PC-3 (cell line): Measurements from ENCODE around the gene ARHGAP32. TPM values are rescaled to one million over a fixed set of nuclear protein-coding genes. Genes with fewer than 3 reads are reported as not detected.
"Not testable (repeated sequence)": the region's sequence is repeated elsewhere in the genome, so short reads cannot be mapped to it uniquely, and the experiment has no call there.

ENCODE experiments used
- ATAC-seq: fragments of 200-7000 bp; cut with Tn5 transposase; 2 replicates; pipeline ENCODE4 v1.9.1; 2020; ENCODE audit warnings: mild to moderate bottlenecking, moderate library complexity
- BruUV-seq: library from RNA; stranded (reverse); fragments of 400-500 nt; replicated peaks from 2 replicates; lab custom pipeline; 2021; lab: Mats Ljungman, UMichigan
- CTCF ChIA-PET: fragments of 300-600 bp; sonication (Branson Sonifier 250); formaldehyde crosslinking; loops from one replicate; lab custom pipeline; 2022; ENCODE audit warnings: antibody characterized with exemption; lab: Charles Lee
- POLR2A ChIA-PET: fragments of 300-600 bp; sonication (Branson Sonifier 250); formaldehyde crosslinking; loops from one replicate; lab custom pipeline; 2022; ENCODE audit warnings: antibody characterized with exemption; ENCODE audit not compliant: unreplicated experiment; lab: Charles Lee
- DNase-seq: peaks from one replicate; pipeline ENCODE4 v3.0.0-alpha.2; 2015
- H2AFZ ChIP-seq: fragments of 300-600 bp; sonication (generic); 2 replicates; pipeline ENCODE4 v1.6.0; 2016; ENCODE audit warnings: antibody characterized with exemption, low read length
- H3F3A ChIP-seq: fragments of 300-600 bp; sonication (generic); one replicate; pipeline ENCODE4 v1.6.0; 2017; ENCODE audit warnings: antibody characterized with exemption, low read length, control low read depth, mild to moderate bottlenecking; ENCODE audit not compliant: unreplicated experiment
- H3K27ac ChIP-seq: fragments of 300-600 bp; sonication (generic); 2 replicates; pipeline ENCODE4 v1.5.1; 2016; ENCODE audit warnings: mild to moderate bottlenecking, low read length
- H3K27me3 ChIP-seq: fragments of 300-600 bp; sonication (generic); 2 replicates; pipeline ENCODE4 v1.6.1; 2016; ENCODE audit warnings: low read length, mixed read lengths
- H3K36me3 ChIP-seq: fragments of 300-600 bp; sonication (generic); 2 replicates; pipeline ENCODE4 v1.6.1; 2016; ENCODE audit warnings: low read depth, mixed run types, low read length, mixed read lengths
- H3K4me1 ChIP-seq: fragments of 300-600 bp; sonication (generic); 2 replicates; pipeline ENCODE4 v1.5.1; 2016; ENCODE audit warnings: low read length; ENCODE audit not compliant: insufficient read depth
- H3K4me2 ChIP-seq: fragments of 300-600 bp; sonication (generic); 2 replicates; pipeline ENCODE4 v1.6.0; 2016; ENCODE audit warnings: low read length
- H3K4me3 ChIP-seq: fragments of 300-600 bp; sonication (generic); 2 replicates; pipeline ENCODE4 v1.5.1; 2016; ENCODE audit warnings: mild to moderate bottlenecking, low read length, mixed read lengths
- H3K79me2 ChIP-seq: fragments of 300-600 bp; sonication (generic); 2 replicates; pipeline ENCODE4 v1.6.1; 2017; ENCODE audit warnings: low read length, mixed read lengths
- H3K9ac ChIP-seq: fragments of 300-600 bp; sonication (generic); 2 replicates; pipeline ENCODE4 v1.6.0; 2016; ENCODE audit warnings: mild to moderate bottlenecking, low read length
- H3K9me2 ChIP-seq: fragments of 300-600 bp; sonication (generic); replicated peaks from 2 replicates; pipeline ENCODE4 v1.6.1; 2016; ENCODE audit warnings: mixed run types, low read length, mixed read lengths
- H3K9me3 ChIP-seq: fragments of 300-600 bp; sonication (generic); 2 replicates; pipeline ENCODE4 v1.6.1; 2016; ENCODE audit warnings: low read length, mixed read lengths
- H4K20me1 ChIP-seq: fragments of 300-600 bp; sonication (generic); 2 replicates; pipeline ENCODE4 v1.6.1; 2016; ENCODE audit warnings: low read length, mixed read lengths
- EZH2 ChIP-seq: fragments of 300-600 bp; sonication (generic); IDR thresholded peaks from one replicate; pipeline ENCODE4 v1.6.1; 2017; ENCODE audit warnings: antibody characterized with exemption, mild to moderate bottlenecking, low read length; ENCODE audit not compliant: unreplicated experiment
- EZH2phosphoT487 ChIP-seq: fragments of 300-600 bp; sonication (generic); IDR thresholded peaks from 2 replicates; pipeline ENCODE4 v1.6.1; 2018; ENCODE audit warnings: mild to moderate bottlenecking, antibody characterized with exemption, low read length, borderline replicate concordance
- intact Hi-C: fragments of 100-400 bp; cut with micrococcal nuclease; formaldehyde crosslinking; loops from 2 replicates; pipeline ENCODE4 v1.9.0; 2023
- total RNA-seq: library from RNA; depleted of rRNA; stranded (reverse); fragments of >200 nt; gene quantifications from 2 replicates; pipeline ENCODE4 v1.2.3, GENCODE V29; 2014
- TF ChIP-seq, protein P1 (sequence below): fragments of 300-600 bp; sonication (generic); conservative IDR thresholded peaks from 2 replicates; pipeline ENCODE4 v1.5.1; 2017; ENCODE audit warnings: antibody characterized with exemption, low read depth, mild to moderate bottlenecking, low read length

Gene ARHGAP32
- total RNA-seq, 1 experiment from 2014 or later: 13.7 TPM

- H3K4me1 ChIP-seq: 0 out of 2 replicates have a peak, but pooled peaks cover 6% of the 10 kb centered on the region
- BruUV-seq: no TSS peak
- no peaks in the 10 kb centered on the region for H3K9me3 ChIP-seq
- H3F3A ChIP-seq: no peaks in the 10 kb centered on the region
- POLR2A ChIA-PET: no interaction called here
- H3K9ac ChIP-seq: no peak overlapping the region
- peaks cover 19% of the 10 kb centered on the region for H3K27me3 ChIP-seq
- CTCF ChIA-PET: no interaction called here
- TF ChIP-seq, protein P1, sequence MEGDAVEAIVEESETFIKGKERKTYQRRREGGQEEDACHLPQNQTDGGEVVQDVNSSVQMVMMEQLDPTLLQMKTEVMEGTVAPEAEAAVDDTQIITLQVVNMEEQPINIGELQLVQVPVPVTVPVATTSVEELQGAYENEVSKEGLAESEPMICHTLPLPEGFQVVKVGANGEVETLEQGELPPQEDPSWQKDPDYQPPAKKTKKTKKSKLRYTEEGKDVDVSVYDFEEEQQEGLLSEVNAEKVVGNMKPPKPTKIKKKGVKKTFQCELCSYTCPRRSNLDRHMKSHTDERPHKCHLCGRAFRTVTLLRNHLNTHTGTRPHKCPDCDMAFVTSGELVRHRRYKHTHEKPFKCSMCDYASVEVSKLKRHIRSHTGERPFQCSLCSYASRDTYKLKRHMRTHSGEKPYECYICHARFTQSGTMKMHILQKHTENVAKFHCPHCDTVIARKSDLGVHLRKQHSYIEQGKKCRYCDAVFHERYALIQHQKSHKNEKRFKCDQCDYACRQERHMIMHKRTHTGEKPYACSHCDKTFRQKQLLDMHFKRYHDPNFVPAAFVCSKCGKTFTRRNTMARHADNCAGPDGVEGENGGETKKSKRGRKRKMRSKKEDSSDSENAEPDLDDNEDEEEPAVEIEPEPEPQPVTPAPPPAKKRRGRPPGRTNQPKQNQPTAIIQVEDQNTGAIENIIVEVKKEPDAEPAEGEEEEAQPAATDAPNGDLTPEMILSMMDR: no peak
- no peak for TF ChIP-seq EZH2phosphoT487
- no peak for TF ChIP-seq EZH2
- no peak for ATAC-seq
- intact Hi-C loops: no loop called here
- H3K36me3 ChIP-seq: no peaks in the 10 kb centered on the region
- H3K4me3 ChIP-seq: no peak overlapping the region
- no peaks in the 10 kb centered on the region for H4K20me1 ChIP-seq
- H3K9me2 ChIP-seq: no peaks in the 10 kb centered on the region
- H3K27ac ChIP-seq: no peak overlapping the region
- H3K4me2 ChIP-seq: no peak overlapping the region
- H3K79me2 ChIP-seq: no peaks in the 10 kb centered on the region
- H2AFZ ChIP-seq: no peak overlapping the region
- DNase-seq: no peak
Observed at GRCh38 chr11:128924104-128924503, 268.0 kb downstream of the ARHGAP32 start.

DNA sequence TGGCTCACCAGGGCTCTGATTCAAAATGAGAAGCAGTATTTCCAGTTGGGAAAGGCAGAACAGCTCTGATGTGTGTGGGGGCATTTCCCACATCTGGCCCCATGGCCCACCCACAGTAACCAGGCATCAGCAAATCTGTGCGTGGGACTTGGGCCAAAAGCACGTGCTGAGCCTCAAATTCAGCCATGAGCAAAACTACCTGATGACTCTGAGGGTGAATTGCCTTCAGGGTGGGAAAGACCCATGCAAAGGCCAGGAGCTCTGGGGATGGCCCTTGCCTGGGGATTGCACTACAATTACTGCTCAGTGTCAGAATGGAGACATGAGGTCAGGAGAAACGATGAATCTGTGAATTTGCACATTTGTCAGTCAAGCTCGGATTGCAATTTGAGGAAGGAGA lies 270.3 kb downstream of the ARHGAP32 start:
- TF ChIP-seq EZH2: no peak
- TF ChIP-seq, protein P1: no peak
- no peak for TF ChIP-seq EZH2phosphoT487
- Histone ChIP-seq H4K20me1 (no peaks in the 10 kb centered on the region), H3K4me3 (no peak overlapping the region), H3K9ac (no peak overlapping the region), H3K4me2 (no peak overlapping the region), H3K79me2 (no peaks in the 10 kb centered on the region), H3K4me1 (0 out of 2 replicates have a peak, but pooled peaks cover 6% of the 10 kb centered on the region), H3F3A (no peaks in the 10 kb centered on the region), H2AFZ (no peak overlapping the region), H3K36me3 (no peaks in the 10 kb centered on the region), H3K27me3 (peaks cover 19% of the 10 kb centered on the region), H3K27ac (no peak overlapping the region), H3K9me3 (no peaks in the 10 kb centered on the region), H3K9me2 (no peaks in the 10 kb centered on the region)
- BruUV-seq: no TSS peak
- CTCF ChIA-PET: no interaction called here
- DNase-seq (no peak), ATAC-seq (no peak)
- intact Hi-C loops: no loop called here
- POLR2A ChIA-PET: no interaction called here

- Histone ChIP-seq H3K9me3 (no peaks in the 10 kb centered on the region), H3K4me1 (no peaks in the 10 kb centered on the region), H3K4me2 (no peak overlapping the region), H3K27ac (no peak overlapping the region), H3K4me3 (no peak overlapping the region), H3K9me2 (no peaks in the 10 kb centered on the region), H2AFZ (no peak overlapping the region), H3F3A (no peaks in the 10 kb centered on the region), H3K27me3 (peaks cover 19% of the 10 kb centered on the region), H3K79me2 (no peaks in the 10 kb centered on the region), H3K9ac (no peak overlapping the region), H4K20me1 (no peaks in the 10 kb centered on the region), H3K36me3 (no peaks in the 10 kb centered on the region)
- ATAC-seq: no peak
- CTCF ChIA-PET: no interaction called here
- TF ChIP-seq EZH2phosphoT487: no peak
- TF ChIP-seq, protein P1: no peak
- no peak for TF ChIP-seq EZH2
- no peak for DNase-seq
- POLR2A ChIA-PET: no interaction called here
- intact Hi-C loops: no loop called here
- BruUV-seq: no TSS peak
Observed at GRCh38 chr11:128920666-128921065, 271.5 kb downstream of the ARHGAP32 start.

DNA sequence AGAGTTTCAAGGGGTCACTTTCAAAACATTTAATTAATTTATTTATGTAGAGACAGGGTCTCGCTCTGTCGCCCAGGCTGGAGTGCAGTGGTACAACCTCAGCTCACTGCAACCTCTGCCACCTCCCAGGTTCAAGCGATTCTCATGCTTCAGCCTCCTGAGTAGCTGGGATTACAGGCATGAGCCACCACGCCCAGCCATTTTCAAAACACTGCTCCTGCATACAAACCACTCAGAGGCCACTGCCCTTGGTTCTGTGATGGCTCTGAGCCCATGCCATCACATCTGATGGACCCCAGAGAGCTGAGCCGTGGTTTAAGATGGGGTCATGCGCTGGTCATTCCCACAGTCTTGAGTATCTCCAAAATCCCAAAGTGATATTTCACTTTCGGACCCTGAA lies 272.5 kb downstream of the ARHGAP32 start:
- H3K9ac ChIP-seq, H2AFZ ChIP-seq, H3K36me3 ChIP-seq, DNase-seq, H3K79me2 ChIP-seq, intact Hi-C loops, H3K9me3 ChIP-seq, H3K27ac ChIP-seq, H3K9me2 ChIP-seq, H3K4me1 ChIP-seq, CTCF ChIA-PET, ATAC-seq, H3K4me3 ChIP-seq, H4K20me1 ChIP-seq, POLR2A ChIA-PET, H3F3A ChIP-seq, BruUV-seq, H3K4me2 ChIP-seq: not testable (repeated sequence)
- H3K27me3 ChIP-seq: peaks cover 25% of the 10 kb centered on the region
